DMS79 treated with DMSO at 0.1 percent for 48 hours (cell line): ENCODE results near the gene YY1.
"Not testable (repeated sequence)": the region's sequence is repeated elsewhere in the genome, so short reads cannot be mapped to it uniquely, and the experiment has no call there.

Experiments used
- DNase-seq: peaks from one replicate; lab custom pipeline; 2025; lab: John Stamatoyannopoulos, UW

Gene YY1

DNA sequence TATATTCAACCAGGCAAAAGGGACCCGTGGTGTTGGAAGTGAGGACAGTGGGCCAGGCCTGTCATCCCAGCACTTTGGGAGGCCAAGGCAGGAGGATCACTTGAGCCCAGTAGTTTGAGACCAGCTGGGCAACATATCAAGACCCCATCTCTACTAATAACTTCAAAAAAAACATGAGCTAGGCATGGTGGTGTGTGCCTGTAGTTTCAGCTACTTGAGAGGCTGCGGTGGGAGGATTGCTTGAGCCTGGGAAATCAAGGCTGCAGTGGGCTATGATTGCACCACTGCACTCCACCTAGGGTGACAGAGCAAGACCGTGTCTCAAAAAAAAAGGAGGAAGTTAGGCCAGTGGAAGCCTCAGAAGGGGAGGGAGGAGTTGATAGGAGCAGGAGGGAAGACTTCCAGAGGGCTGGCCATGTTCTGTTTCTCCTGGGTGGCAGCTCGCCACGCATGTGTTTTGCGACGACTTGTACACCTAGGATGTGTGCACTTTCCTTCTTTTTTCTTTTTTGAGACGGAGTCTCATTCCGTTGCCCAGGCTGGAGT is 57.2 kb downstream of the YY1 start:
- DNase-seq, result no peak

DNA sequence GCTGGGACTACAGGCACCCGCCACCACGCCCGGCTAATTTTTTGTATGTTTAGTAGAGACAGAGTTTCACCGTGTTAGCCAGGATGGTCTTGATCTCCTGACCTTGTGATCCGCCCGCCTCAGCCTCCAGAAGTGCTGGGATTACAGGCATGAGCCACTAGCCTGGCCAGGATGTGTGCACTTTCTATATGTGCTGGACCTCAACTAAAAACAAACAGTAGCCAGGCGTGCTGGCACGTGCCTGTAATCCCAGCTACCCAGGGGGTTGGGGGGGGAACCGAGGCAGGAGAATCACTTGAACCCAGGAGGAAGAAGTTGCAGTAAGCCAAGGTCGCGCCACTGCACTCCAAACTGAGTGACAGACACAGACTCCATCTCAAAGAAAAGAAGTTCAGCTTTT is 57.8 kb downstream of the YY1 start:
- not testable (repeated sequence) for DNase-seq

DNA sequence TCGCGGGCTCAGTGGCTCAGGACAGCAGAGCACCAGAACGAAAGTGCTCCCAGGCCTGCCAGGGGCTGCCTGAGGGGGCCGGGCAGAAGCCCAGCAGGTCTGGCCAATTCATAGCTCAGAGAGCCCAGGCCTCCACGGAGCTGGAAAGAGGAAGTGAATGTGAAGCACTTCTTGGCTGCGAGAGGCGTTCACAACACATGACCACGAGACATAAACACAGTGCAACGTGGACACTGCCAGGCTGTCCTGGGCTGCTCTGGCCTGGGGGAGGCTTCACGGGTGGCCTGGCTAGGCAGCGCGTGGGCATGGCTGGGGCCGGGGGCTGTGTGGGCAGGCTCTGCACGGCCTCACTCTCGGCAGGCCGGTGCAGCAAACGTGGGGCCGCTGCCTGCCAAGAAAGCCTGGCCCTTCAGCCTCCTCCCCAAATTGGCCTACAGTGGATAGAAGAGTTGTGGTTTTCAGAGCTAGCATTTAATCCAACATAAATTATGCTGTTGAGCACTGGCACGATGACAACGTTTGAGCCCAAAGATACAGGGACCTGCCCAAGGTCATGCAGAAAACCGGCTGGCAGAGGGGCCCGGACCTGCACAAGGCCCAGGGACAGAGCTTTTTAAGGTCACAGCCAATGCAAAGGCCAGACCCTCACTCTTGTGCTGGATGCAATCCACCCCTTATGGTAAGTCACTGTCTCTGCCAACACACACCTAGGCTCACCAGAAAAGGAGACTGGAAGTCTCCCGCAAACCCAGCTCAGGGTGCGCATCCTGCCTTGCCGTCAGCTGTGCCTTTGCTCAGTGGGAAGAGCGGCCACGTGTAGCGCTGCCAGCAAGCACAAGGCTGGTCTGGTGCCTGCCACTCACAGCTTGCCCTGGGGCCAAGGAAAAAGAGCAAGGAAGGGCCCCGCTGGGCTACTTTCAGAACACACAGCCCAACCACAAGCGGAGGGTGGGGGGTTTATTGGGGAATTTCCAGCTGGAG is 58.7 kb downstream of the YY1 start:
- DNase-seq, result no peak

DNA sequence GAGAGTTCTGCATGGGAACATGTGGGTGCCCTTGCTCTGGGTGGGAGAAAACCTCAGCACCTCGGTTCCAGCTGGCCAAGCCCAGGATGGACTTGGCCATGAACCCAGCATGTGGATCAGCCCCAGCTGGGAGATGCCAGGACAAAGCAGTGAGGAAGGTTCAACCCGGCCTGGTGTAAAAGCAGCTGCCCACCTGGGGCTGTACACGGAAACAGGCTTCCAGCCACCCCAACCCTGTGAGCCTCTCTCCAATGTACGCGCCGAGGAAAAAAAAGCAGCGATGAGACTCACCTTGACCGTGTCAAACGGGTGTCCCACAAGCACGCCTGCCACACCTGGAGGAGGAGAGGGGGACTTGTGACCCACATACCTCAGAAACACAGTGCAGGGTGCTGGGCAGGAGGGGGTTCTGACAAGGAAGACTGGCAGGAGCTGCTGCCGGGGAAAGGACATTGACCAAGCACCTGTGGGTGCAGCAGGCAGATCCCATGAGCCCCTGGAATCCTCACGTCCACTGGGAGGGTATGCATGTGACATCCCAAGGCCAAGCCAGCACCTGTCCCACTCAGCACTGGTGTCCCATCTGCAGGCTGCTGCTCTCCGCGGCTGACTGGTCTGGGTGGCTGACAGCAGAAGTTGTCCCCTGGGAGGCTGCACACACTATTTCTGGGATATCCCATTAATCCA is 59.8 kb downstream of the YY1 start:
- DNase-seq, result no peak

DNA sequence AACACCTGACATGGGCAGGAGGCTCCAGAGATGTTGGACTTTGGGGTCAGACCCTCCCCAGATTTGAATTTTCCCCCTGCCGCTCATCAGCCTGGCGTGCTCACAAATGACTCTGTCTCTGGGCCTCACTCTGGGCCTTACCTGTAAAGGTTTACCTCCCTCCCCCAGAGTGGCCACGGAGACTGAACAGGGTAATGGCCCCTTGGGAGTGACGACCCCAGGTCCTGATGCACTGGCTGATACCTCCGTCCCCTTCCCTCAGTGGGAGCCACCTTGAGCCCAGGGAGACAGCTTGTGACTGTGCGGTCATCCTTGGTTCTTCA is 60.3 kb downstream of the YY1 start:
- DNase-seq, result no peak

- no peak for DNase-seq
Observed at GRCh38 chr14:100302616-100303015, 63.7 kb downstream of the YY1 start.

DNA sequence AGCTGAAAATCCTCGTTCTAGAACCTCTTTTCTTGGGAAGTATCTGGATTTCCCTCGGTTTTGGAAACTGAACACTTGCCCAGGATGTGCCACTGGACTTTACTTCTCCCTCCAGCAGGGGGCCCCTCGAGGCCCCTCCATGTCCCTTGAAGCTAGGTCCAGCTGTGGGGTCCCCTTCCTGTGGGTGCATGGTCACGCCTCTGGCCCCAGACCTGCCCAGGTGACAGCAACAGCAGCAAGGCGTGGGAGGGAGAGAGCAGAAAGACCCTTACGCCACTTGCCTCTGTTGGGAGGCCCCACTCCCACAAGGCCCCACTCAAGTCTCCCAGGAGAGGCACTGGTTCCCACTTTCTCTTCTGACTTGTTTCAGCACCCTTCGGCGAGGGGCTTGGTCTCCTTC is 64.2 kb downstream of the YY1 start:
- no peak for DNase-seq

GRCh38 chr14:100303925-100304324 is 65.0 kb downstream of the YY1 start:
- DNase-seq, result no peak

GRCh38 chr14:100304825-100305323 is 65.9 kb downstream of the YY1 start:
- DNase-seq, result peak; percentile 92

- DNase-seq, result no peak
Observed at GRCh38 chr14:100305324-100306100, 66.6 kb downstream of the YY1 start.

GRCh38 chr14:100306101-100306997 is 67.4 kb downstream of the YY1 start, which contains the start of gene SLC25A29:
TSS of gene SLC25A29 (minus strand) at chr14:100306444. CDS start at chr14:100306232, 212 bp downstream.
- peak; percentile 95 for DNase-seq

GRCh38 chr14:100306998-100307765 is 68.2 kb downstream of the YY1 start:
- DNase-seq, result peak; percentile 66

DNA sequence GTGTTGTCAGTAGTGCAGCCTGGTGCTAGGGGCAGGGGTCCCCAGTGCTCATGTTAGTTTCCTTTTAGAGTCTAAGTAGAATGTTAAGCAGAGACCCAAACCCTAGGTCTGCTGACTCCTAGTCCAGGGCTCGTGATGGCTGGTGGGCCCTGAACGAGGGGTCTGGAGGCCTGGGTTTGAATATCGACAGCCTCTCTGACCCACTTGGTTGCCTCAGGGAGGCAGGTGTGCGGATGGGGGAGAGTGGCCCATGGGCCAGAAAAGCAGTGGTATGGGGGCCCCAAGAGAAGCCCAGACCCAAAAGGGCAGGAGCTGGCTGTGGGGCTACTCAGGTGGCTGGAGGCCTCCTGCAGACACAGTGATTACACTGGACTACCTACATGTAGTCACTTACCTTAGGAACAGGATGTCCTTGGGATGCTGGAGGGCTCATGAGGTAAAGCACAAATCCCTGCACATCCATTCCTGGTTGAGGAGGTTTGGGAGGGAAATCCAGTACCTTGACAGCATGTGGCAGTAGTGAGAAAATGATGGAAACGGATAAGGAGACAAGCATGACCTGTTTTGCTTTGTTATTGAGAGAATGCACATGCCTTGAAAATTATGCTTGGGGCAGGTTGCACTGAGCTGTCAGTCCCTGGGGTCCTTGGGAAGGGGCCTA is 69.0 kb downstream of the YY1 start:
- DNase-seq, result no peak

GRCh38 chr14:100308427-100308792 is 69.5 kb downstream of the YY1 start:
- DNase-seq, result not testable (repeated sequence)

DNA sequence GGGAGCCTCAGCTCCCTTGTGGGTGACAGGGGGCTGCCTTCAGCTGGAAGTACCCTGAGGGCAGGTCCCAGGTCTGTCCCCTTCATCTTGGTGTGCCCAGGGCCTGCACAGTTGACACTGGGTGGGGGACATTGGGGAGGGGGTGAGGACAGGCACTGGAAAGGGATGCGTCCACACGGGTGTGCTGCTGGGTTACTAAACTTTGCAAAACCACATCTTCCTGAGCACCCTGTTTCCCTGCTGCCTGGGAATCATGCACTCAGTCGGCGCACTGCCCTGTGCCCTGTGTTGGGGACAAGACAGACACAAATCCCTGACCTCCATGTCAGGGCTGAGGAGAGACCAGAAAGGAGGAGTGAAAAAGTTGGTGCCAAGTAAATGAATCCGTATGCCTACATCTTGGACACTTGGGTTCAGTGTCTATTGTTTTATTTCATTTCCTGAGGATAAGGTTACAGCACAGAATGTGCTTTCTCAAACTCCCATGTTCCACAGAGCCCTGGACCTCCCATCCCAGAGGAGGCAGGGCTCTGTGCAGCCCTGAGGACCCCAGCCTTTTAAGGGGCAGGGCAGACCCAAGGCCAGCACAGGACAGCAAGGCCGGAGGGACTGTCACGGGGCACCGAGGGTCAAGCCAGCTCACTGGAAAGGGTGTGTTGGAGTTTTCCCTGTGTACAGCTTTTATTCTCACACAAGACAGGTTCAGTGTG is 70.2 kb downstream of the YY1 start:
- DNase-seq, result no peak

GRCh38 chr14:100312110-100312876 is 73.3 kb downstream of the YY1 start:
- DNase-seq, result peak; percentile 70

- peak; percentile 70 for DNase-seq
Observed at GRCh38 chr14:100312877-100313400, 74.0 kb downstream of the YY1 start.
